Activated CD4-positive, alpha-beta T cell treated with anti-CD3 and anti-CD28 coated beads, Interleukin-10, Interleukin-2, amounts not matched to agents 100 ng/mL and 50 ng/mL, durations not matched to agents 16 hours and 8 hours (primary cell): ENCODE data around the gene CD99.
"Not testable (repeated sequence)": the region's sequence is repeated elsewhere in the genome, so short reads cannot be mapped to it uniquely, and the experiment has no call there.

Source experiments
- DNase-seq: peaks from one replicate; pipeline ENCODE4 v3.0.0-alpha.2; 2020

CD99 gene

GRCh38 chrX:2690856-2691542, at the start of gene CD99:
Gene CD99, plus strand, starts transcription at chrX:2691295. Its CDS starts 66 bp downstream, at chrX:2691361.
- peak; percentile 93 for DNase-seq

DNA sequence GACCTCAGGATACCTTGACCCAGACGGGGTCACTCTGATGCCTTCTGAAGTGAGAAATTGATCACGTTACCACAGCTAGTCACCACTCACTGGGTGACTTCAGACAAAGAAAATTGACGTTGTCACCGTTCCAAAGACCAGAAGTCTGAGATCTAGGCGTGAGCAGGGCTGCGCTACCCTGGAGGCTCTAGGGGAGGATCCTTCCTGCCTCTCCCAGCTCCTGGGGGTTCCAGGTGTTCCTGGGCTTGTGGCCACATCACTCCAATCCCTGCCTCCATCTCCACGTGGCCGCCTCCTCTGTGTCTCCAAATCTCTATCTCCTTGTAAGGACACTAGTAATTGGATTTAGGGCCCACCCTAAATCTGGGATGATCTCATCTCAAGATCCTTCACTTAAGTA, 48.9 kb upstream of the CD99 start:
- DNase-seq: no peak

GRCh38 chrX:2642791-2643190, 48.3 kb upstream of the CD99 start:
- no peak for DNase-seq

- DNase-seq: no peak
These were observed 47.2 kb upstream of the CD99 start for GRCh38 chrX:2643880-2644279.

DNA sequence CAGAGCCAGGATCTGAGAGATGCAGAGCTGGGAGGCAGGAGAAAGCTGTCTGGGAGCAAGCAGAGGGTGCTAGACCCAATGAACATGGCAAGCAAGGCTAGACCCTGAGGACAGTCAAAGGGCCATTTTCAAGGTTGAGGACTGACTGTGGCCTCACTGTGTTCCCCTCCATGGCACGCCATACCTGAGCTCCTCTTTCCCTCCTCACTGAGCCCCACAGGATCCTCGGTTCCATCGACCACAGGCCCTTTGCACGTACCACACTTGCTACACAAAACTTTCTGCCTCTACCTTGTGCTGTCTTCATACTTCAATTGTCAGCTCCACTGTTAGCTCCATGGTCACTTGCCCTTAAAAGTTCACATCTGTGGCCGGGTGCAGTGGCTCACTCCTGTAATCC, 45.5 kb upstream of the CD99 start:
- DNase-seq: no peak

- DNase-seq: peak; percentile 11
These were observed 43.5 kb upstream of the CD99 start for GRCh38 chrX:2647627-2648026.

DNA sequence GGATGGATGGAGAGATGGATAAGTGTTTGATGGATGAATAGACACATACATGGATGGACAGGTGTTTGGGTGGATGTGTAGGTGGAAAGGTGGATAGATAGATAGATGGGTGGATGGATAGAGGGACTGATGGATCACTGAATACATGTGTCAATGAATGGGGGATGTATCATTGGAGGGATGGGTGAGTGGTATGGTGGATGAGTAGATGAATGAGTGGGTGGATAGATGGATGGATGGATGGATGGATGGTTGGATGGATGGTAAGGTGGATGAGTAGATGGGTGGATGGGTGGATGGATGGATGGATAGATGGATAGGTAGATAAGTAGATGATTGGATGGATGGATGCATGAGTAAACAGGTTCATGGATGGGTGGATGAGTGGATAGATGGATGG, 41.1 kb upstream of the CD99 start:
- DNase-seq: no peak

- no peak for DNase-seq
These were observed 40.2 kb upstream of the CD99 start for GRCh38 chrX:2650865-2651264.

DNA sequence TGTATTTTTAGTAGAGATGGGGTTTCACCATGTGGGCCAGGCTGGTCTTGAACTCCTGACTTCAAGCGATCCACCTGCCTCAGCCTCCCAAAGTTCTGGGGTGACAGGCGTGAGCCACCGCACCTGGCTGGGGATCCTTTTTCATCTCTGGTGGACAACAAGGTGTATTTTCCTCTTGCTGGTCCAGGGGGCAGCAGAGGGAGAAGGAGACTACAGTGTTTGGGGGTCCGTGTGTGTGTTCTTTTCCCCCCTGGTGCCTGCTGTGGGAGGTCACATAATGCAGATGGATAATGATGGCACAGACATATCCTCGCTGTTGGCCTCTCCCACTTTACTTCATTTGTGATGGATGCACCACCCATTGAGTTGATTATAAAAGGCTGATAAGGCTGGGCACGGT, 39.0 kb upstream of the CD99 start:
- DNase-seq: no peak

DNA sequence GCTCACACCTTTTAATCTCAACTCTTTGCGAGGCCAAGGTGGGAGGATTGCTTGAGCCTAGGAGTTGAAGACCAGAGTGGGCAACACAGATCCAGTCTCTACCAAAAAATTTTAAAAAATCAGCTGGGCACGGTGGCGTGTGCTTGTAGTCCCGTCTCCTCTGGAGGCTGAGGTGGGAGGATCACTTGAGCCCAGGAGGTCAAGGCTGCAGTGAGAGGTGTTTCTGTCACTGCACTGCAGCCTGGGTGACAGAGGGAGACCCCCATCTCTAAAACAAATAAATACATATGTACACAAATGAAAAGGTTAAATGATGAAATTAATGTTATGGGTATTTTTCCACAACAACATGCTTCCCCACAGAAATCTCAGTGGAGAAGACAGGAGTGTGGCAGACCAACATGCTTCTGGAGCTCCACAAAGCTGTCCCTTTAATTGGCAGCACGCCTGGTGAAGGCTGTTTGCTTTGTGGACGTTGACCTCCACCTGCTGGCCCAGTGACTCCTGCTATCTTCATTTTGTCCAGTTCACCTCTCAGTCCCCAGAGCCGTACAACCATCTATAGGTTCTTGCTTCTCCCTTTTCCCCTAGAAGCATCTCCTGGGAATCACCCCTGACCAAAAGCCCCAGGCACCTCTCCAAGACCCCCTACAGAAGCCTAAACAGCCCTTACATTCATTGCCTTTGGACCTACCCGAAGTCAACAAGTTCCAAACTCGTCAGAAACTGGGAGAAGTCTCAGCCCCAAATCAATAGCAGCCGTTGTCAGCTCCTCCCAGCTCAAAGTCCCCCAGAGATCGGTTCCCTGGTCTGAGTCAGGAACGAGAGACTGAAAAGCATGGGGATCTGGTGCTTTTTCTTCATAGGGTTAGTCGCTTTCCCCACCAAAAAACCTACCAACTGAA, 36.4 kb upstream of the CD99 start:
- no peak for DNase-seq

GRCh38 chrX:2656257-2656836, 34.7 kb upstream of the CD99 start:
- DNase-seq: no peak

DNA sequence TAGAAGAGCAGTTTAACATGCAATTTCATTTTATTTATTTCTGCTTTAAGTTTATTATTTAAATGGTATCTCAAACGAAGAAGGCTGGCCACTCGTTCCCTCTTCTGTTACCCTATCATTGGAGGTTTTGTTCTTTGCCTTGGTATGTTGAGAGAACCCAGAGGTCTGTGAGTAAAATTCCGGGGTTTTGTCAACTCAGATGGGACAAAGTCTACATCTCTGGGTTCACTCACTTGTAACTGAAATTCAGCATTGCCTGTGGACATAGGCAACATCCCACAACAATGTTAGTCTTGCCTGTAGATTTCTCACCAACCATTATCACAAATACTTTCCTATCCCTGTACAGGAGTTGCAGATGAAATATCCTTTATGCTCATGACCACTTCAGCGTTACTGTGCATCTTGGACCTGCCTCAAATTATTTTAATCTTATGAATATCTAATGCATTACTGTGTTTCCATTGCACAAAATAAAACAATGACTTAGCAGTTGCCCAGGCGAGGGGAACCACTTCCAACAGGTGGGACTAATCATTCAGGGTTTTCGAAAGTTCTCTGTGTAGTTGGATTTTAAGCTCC, 33.5 kb upstream of the CD99 start:
- DNase-seq: no peak

GRCh38 chrX:2658585-2659292, 32.4 kb upstream of the CD99 start:
- DNase-seq: no peak

DNA sequence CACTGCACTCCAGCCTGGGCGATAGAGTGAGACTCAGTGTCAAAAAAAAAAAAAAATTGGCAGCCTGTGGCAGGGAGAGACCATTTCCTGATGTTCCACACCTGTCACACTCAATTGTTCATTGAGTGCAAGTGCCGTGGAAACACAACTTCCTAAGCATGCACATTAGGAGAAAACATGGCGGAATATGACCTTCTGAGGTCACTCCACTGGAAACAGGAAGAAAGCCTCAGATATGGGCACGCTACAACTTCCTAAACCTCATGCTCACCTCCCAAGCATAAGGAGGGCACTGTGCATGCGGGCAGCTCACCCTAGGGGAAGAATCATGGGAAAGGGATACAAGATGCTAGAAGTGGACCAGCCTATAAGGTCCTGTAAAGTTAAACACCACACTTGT, 28.5 kb upstream of the CD99 start:
- DNase-seq: no peak

GRCh38 chrX:2664502-2664901, 26.6 kb upstream of the CD99 start:
- no peak for DNase-seq

- no peak for DNase-seq
These were observed 25.4 kb upstream of the CD99 start for GRCh38 chrX:2665387-2666304.

- DNase-seq: no peak
These were observed 24.6 kb upstream of the CD99 start for GRCh38 chrX:2666491-2666890.

DNA sequence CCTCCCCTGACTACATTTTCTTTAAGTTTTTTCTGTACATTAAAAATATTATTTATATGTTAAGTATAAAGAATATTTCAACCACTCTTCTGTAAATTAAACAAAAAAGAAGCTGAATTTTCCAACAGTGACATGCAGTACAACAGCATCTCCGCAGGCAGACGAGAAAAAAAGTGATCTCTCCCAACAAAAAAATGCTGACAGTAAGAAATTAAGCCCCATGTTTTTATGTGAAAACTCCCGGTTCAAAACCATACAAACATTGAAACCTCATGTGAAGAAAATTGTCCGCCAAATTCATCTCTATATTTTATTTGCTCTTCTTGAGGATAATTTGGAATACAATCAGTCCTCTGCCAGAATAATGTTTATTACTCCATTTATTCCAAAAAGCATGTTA, 20.1 kb upstream of the CD99 start:
- no peak for DNase-seq

- DNase-seq: no peak
These were observed 19.0 kb upstream of the CD99 start for GRCh38 chrX:2672084-2672483.

- DNase-seq: no peak
These were observed 17.5 kb upstream of the CD99 start for GRCh38 chrX:2673611-2674010.

DNA sequence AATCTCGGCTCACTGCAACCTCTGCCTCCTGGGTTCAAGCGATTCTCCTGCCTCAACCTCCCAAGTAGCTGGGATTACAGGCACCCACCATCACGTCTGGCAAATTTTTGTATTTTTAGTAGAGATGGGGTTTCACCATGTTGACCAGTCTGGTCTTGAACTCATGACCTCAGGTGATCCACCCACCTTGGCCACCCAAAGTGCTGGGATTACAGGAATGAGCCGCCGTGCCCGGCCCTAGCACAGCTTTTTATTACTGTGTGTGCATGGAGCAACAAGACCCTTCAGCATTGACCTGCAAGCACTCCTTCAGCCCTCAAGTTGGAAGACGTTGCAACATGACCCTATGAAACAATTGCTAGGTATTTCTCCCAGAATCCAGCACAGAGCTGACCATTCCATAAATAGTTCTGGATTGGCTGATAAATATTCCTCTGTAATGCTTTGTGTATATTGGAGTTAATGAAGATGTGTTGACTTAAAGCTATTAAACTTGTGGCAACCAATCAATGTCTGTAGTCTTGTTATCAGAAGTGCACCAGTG, 15.4 kb upstream of the CD99 start:
- not testable (repeated sequence) for DNase-seq
